Esophagus mucosa (tissue), 1 donor: ENCODE measurements around the gene CDH4. TPM values are rescaled to one million over a fixed set of nuclear protein-coding genes. Genes with fewer than 3 reads are reported as not detected.

Experiments used
- ATAC-seq: fragments of 200-7000 bp; cut with Tn5 transposase; one replicate; pipeline ENCODE4 v1.9.1; 2020
- total RNA-seq: library from RNA; stranded (reverse); gene quantifications from one replicate; pipeline ENCODE4 v1.2.4, GENCODE V29; 2023
- donor health status: DM: yes; HTN: yes; CAD: no.

Gene CDH4
- total RNA-seq, 1 donor from 2014 or later: not detected

- no peak for ATAC-seq
These were observed 268.2 kb downstream of the CDH4 start for GRCh38 chr20:61520076-61520892.

- no peak for ATAC-seq
These were observed 268.9 kb downstream of the CDH4 start for GRCh38 chr20:61520893-61521460.

- ATAC-seq: no peak
These were observed 269.8 kb downstream of the CDH4 start for GRCh38 chr20:61521687-61522420.

- no peak for ATAC-seq
These were observed 270.5 kb downstream of the CDH4 start for GRCh38 chr20:61522498-61523090.

GRCh38 chr20:61523145-61523544 is 271.1 kb downstream of the CDH4 start:
- ATAC-seq: no peak

GRCh38 chr20:61524951-61525666 is 273.0 kb downstream of the CDH4 start:
- ATAC-seq: no peak

- no peak for ATAC-seq
These were observed 273.8 kb downstream of the CDH4 start for GRCh38 chr20:61525781-61526431.

- no peak for ATAC-seq
These were observed 274.8 kb downstream of the CDH4 start for GRCh38 chr20:61526907-61527306.

GRCh38 chr20:61527626-61528025 is 275.6 kb downstream of the CDH4 start:
- no peak for ATAC-seq

GRCh38 chr20:61528591-61528990 is 276.5 kb downstream of the CDH4 start:
- ATAC-seq: no peak

GRCh38 chr20:61529354-61529753 is 277.3 kb downstream of the CDH4 start:
- no peak for ATAC-seq

GRCh38 chr20:61531553-61532345 is 279.7 kb downstream of the CDH4 start:
- peak; percentile 56 for ATAC-seq

- no peak for ATAC-seq
These were observed 280.7 kb downstream of the CDH4 start for GRCh38 chr20:61532736-61533135.

GRCh38 chr20:61533231-61533631 is 281.2 kb downstream of the CDH4 start:
- no peak for ATAC-seq

- ATAC-seq: no peak
These were observed 282.3 kb downstream of the CDH4 start for GRCh38 chr20:61534346-61534745.

- ATAC-seq: no peak
These were observed 283.0 kb downstream of the CDH4 start for GRCh38 chr20:61535091-61535490.

GRCh38 chr20:61535536-61535935 is 283.5 kb downstream of the CDH4 start:
- no peak for ATAC-seq

- no peak for ATAC-seq
These were observed 283.9 kb downstream of the CDH4 start for GRCh38 chr20:61535956-61536355.

- ATAC-seq: no peak
These were observed 284.6 kb downstream of the CDH4 start for GRCh38 chr20:61536671-61537070.

- no peak for ATAC-seq
These were observed 285.4 kb downstream of the CDH4 start for GRCh38 chr20:61537239-61538182.
